ENCODE measurements around the gene MED8.

MED8 gene

GRCh38 chr1:43398227-43398626 lies 8.6 kb upstream of the MED8 start:
- H3K27ac ChIP-seq (replicated peaks): no peak overlapping the region
- TF ChIP-seq POLR2AphosphoS5 (IDR thresholded peaks at IDR 0.05; ENCODE audit: low read depth): no peak
- TF ChIP-seq CTCF (IDR thresholded peaks at IDR 0.05; ENCODE audit: insufficient read depth, low read length): no peak
- TF ChIP-seq GABPA (IDR thresholded peaks at IDR 0.05; ENCODE audit: low read depth): no peak
- TF ChIP-seq SPI1 (IDR thresholded peaks at IDR 0.05; ENCODE audit: borderline replicate concordance, low read depth): no peak
- TF ChIP-seq REST (IDR thresholded peaks at IDR 0.05; ENCODE audit: insufficient replicate concordance, low read depth): no peak
- H3K27me3 ChIP-seq (ENCODE audit: insufficient read depth, poor library complexity, severe bottlenecking): no peaks in the 10 kb centered on the region
- DNase-seq (ENCODE audit: low read depth in 1 of 2, low spot score in 1 of 2): no peak
- no peak overlapping the region for H3K4me3 ChIP-seq (replicated peaks; ENCODE audit: insufficient read depth, low read length)

- DNase-seq (ENCODE audit: low read depth in 1 of 2, low spot score in 1 of 2): no peak
- Histone ChIP-seq H3K27ac (replicated peaks) (no peak overlapping the region), H3K4me3 (replicated peaks; ENCODE audit: insufficient read depth, low read length) (no peak overlapping the region), H3K27me3 (ENCODE audit: insufficient read depth, poor library complexity, severe bottlenecking) (no peaks in the 10 kb centered on the region)
- TF ChIP-seq REST (IDR thresholded peaks at IDR 0.05; ENCODE audit: insufficient replicate concordance, low read depth): no peak
- no peak for TF ChIP-seq GABPA (IDR thresholded peaks at IDR 0.05; ENCODE audit: low read depth)
- TF ChIP-seq CTCF (IDR thresholded peaks at IDR 0.05; ENCODE audit: insufficient read depth, low read length): no peak
- TF ChIP-seq POLR2AphosphoS5 (IDR thresholded peaks at IDR 0.05; ENCODE audit: low read depth): no peak
- no peak for TF ChIP-seq SPI1 (IDR thresholded peaks at IDR 0.05; ENCODE audit: borderline replicate concordance, low read depth)
Observed at GRCh38 chr1:43396059-43396458, 6.5 kb upstream of the MED8 start.

- Histone ChIP-seq H3K27ac (replicated peaks) (no peak overlapping the region), H3K27me3 (ENCODE audit: insufficient read depth, poor library complexity, severe bottlenecking) (no peaks in the 10 kb centered on the region), H3K4me3 (replicated peaks; ENCODE audit: insufficient read depth, low read length) (no peak overlapping the region)
- DNase-seq (ENCODE audit: low read depth in 1 of 2, low spot score in 1 of 2): no peak
- TF ChIP-seq SPI1 (IDR thresholded peaks at IDR 0.05; ENCODE audit: borderline replicate concordance, low read depth) (no peak), POLR2AphosphoS5 (IDR thresholded peaks at IDR 0.05; ENCODE audit: low read depth) (no peak), CTCF (IDR thresholded peaks at IDR 0.05; ENCODE audit: insufficient read depth, low read length) (no peak), REST (IDR thresholded peaks at IDR 0.05; ENCODE audit: insufficient replicate concordance, low read depth) (no peak)
Observed at GRCh38 chr1:43395523-43395922, 5.9 kb upstream of the MED8 start.
